ENCODE results near the gene SPG7.
"Not testable (repeated sequence)": the region's sequence is repeated elsewhere in the genome, so short reads cannot be mapped to it uniquely, and the experiment has no call there.

SPG7 gene

GRCh38 chr16:89576153-89577054 is 68.2 kb downstream of the SPG7 start:
- no peak for DNase-seq

GRCh38 chr16:89577055-89577759 is 69.0 kb downstream of the SPG7 start:
- DNase-seq, result no peak

- DNase-seq, result no peak
Observed at GRCh38 chr16:89579351-89579750, 71.1 kb downstream of the SPG7 start.

GRCh38 chr16:89581045-89581695 is 73.0 kb downstream of the SPG7 start:
- no peak for DNase-seq

- no peak for DNase-seq
Observed at GRCh38 chr16:89581861-89582563, 73.8 kb downstream of the SPG7 start.

GRCh38 chr16:89582614-89583196 is 74.5 kb downstream of the SPG7 start:
- DNase-seq, result no peak

- DNase-seq, result no peak
Observed at GRCh38 chr16:89583197-89583894, 75.1 kb downstream of the SPG7 start.

GRCh38 chr16:89583895-89584644 is 75.9 kb downstream of the SPG7 start:
- DNase-seq, result no peak

- DNase-seq, result no peak
Observed at GRCh38 chr16:89584768-89585549, 76.8 kb downstream of the SPG7 start.

- DNase-seq, result no peak
Observed at GRCh38 chr16:89586218-89586617, 78.0 kb downstream of the SPG7 start.

- peak in 1 of 56 donors; percentile 28 for DNase-seq
Observed at GRCh38 chr16:89586853-89587252, 78.7 kb downstream of the SPG7 start.

- DNase-seq, result not testable (repeated sequence)
Observed at GRCh38 chr16:89587676-89588075, 79.5 kb downstream of the SPG7 start.

GRCh38 chr16:89588413-89589109 is 80.4 kb downstream of the SPG7 start:
- DNase-seq, result no peak

- no peak for DNase-seq
Observed at GRCh38 chr16:89589241-89589926, 81.2 kb downstream of the SPG7 start.

GRCh38 chr16:89593841-89594240 is 85.6 kb downstream of the SPG7 start:
- DNase-seq, result no peak

- DNase-seq, result no peak
Observed at GRCh38 chr16:89595330-89596060, 87.3 kb downstream of the SPG7 start.
